ENCODE results near the gene ASB6. TPM values are rescaled to one million over a fixed set of nuclear protein-coding genes. Genes with fewer than 3 reads are reported as not detected.
"Not testable (repeated sequence)": the region's sequence is repeated elsewhere in the genome, so short reads cannot be mapped to it uniquely, and the experiment has no call there.

The ASB6 gene
- total and polyA plus RNA-seq, 2 donors (not counting 1 experiment from before 2014, with no cell fraction given) = 27.7 to 27.9 TPM

DNA sequence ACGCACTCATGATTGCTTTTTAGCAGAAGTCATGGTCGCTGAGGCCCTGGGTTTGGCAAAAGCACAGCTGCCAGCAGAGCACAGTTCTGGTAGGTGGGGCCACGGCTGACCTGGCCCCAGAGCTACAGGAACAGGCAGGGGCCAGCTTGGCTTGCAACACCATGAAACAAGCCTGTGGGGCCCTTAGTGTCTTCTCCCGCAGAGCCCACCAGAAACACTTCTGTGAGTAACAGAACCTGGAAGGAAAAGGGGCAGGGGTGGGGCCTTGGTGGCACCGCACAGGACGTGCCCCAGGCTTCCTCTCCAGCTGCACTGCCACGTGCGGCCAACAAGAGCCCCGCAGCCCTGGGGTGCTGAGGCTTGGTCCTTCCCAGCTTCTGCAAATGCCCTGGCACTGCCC lies 4.8 kb downstream of the ASB6 start:
- Histone ChIP-seq H3K27ac (ENCODE audit: low read length in 2 of 2) (no peak overlapping the region), H3K9me3 (ENCODE audit: control extremely low read depth in 1 of 3, control insufficient read depth in 2 of 3, insufficient read depth in 1 of 3, low read length in 2 of 3) (no peaks in the 10 kb centered on the region), H2AFZ (ENCODE audit: insufficient read depth, low read depth, low read length, poor library complexity, severe bottlenecking) (no peak overlapping the region), H3K9ac (ENCODE audit: low read length) (no peak overlapping the region), H3K79me2 (ENCODE audit: control insufficient read depth, insufficient read depth, low read length) (peaks cover 46% of the 10 kb centered on the region), H3K4me3 (ENCODE audit: control extremely low read depth in 1 of 5, extremely low read depth in 1 of 5, insufficient read depth in 1 of 5, low read depth in 2 of 5, low read length in 4 of 5) (no peak overlapping the region), H3K27me3 (replicated peaks in 1 of 4; ENCODE audit: control extremely low read depth in 1 of 4, control insufficient read depth in 3 of 4, insufficient read depth in 4 of 4, low read length in 3 of 4) (no peaks in the 10 kb centered on the region), H4K20me1 (ENCODE audit: control insufficient read depth, insufficient read depth, low read length, poor library complexity, severe bottlenecking) (peaks cover 76% of the 10 kb centered on the region), H3K4me2 (replicated peaks; ENCODE audit: low read depth, low read length, poor library complexity, severe bottlenecking) (no peak overlapping the region), H3K36me3 (replicated peaks in 1 of 2; ENCODE audit: control extremely low read depth in 1 of 2, control insufficient read depth in 1 of 2, extremely low read depth in 1 of 2, insufficient read depth in 2 of 2, low read length in 1 of 2) (peaks cover 2 to 64% of the 10 kb centered on the region in 2 experiments), H3K4me1 (ENCODE audit: control insufficient read depth in 2 of 2, insufficient read depth in 2 of 2, low read length in 2 of 2) (peaks cover 12 to 14% of the 10 kb centered on the region in 2 donors)
- ATAC-seq (ENCODE audit: low read depth) (no peak), DNase-seq (no peak)
- WGBS (ENCODE audit: insufficient coverage) = 28% methylated on average over 9 of the region's 9 CpGs
- ChIA-PET POLR2A (interaction anchor here (0.6 kb wide), 1 partner anchor 100 kb away, joined by 3 read pairs; no protein-coding TSS in a partner anchor), CTCF (interaction anchor here (1.0 to 1.7 kb wide), 3 partner anchors 10 to 505 kb away, joined by 3 to 7 read pairs (median 3); no protein-coding TSS in a partner anchor)
- Mint-ChIP-seq H3K27ac (no peak overlapping the region), H3K27me3 (no peaks in the 10 kb centered on the region), H3K4me1 (peaks cover 23% of the 10 kb centered on the region), H3K4me3 (no peak overlapping the region), H3K9me3 (ENCODE audit: insufficient read depth) (no peaks in the 10 kb centered on the region)
- intact Hi-C loops (cut with micrococcal nuclease) = no loop called here
- TF ChIP-seq EZH2 (IDR thresholded peaks at IDR 0.05; ENCODE audit: borderline replicate concordance, insufficient read depth, low read depth, low read length, poor library complexity, severe bottlenecking) = no peak
- no peak for TF ChIP-seq CTCF (IDR thresholded peaks at IDR 0.05)

- H3K27me3 Mint-ChIP-seq; intact Hi-C loops (cut with micrococcal nuclease); H3K9ac ChIP-seq (ENCODE audit: low read length); ATAC-seq (ENCODE audit: low read depth); H2AFZ ChIP-seq (ENCODE audit: insufficient read depth, low read depth, low read length, poor library complexity, severe bottlenecking); H3K4me3 ChIP-seq (ENCODE audit: control extremely low read depth in 1 of 5, extremely low read depth in 1 of 5, insufficient read depth in 1 of 5, low read depth in 2 of 5, low read length in 4 of 5); POLR2A ChIA-PET; H3K4me2 ChIP-seq (replicated peaks; ENCODE audit: low read depth, low read length, poor library complexity, severe bottlenecking); H3K9me3 Mint-ChIP-seq (ENCODE audit: insufficient read depth); H3K27ac ChIP-seq (ENCODE audit: low read length in 2 of 2); DNase-seq; H3K27ac Mint-ChIP-seq; H3K9me3 ChIP-seq (ENCODE audit: control extremely low read depth in 1 of 3, control insufficient read depth in 2 of 3, insufficient read depth in 1 of 3, low read length in 2 of 3); H3K4me3 Mint-ChIP-seq; H3K27me3 ChIP-seq (replicated peaks in 1 of 4; ENCODE audit: control extremely low read depth in 1 of 4, control insufficient read depth in 3 of 4, insufficient read depth in 4 of 4, low read length in 3 of 4): not testable (repeated sequence)
- H3K36me3 ChIP-seq (replicated peaks in 1 of 2; ENCODE audit: control extremely low read depth in 1 of 2, control insufficient read depth in 1 of 2, extremely low read depth in 1 of 2, insufficient read depth in 2 of 2, low read length in 1 of 2) = peaks cover 2 to 64% of the 10 kb centered on the region in 2 experiments
- H3K4me1 Mint-ChIP-seq = peaks cover 26% of the 10 kb centered on the region
- CTCF ChIA-PET = interaction anchor here (1.2 to 1.7 kb wide), 2 partner anchors 12 to 505 kb away, joined by 3 to 7 read pairs; no protein-coding TSS in a partner anchor
- H4K20me1 ChIP-seq (ENCODE audit: control insufficient read depth, insufficient read depth, low read length, poor library complexity, severe bottlenecking) = peaks cover 77% of the 10 kb centered on the region
- peaks cover 11 to 13% of the 10 kb centered on the region in 2 donors for H3K4me1 ChIP-seq (ENCODE audit: control insufficient read depth in 2 of 2, insufficient read depth in 2 of 2, low read length in 2 of 2)
- WGBS (ENCODE audit: insufficient coverage) = 94% methylated on average over 8 of the region's 10 CpGs
- peaks cover 47% of the 10 kb centered on the region for H3K79me2 ChIP-seq (ENCODE audit: control insufficient read depth, insufficient read depth, low read length)
These were observed 5.6 kb downstream of the ASB6 start for GRCh38 chr9:129636343-129636742.
